Prostate gland (tissue), 2 donors: ENCODE results near the gene GRAMD1C.

Experiments
- CTCF ChIP-seq, 4 experiments: fragments of 200-600 bp in 2 of 4; fragments of 450-650 bp in 2 of 4; sonication (generic) in 2 of 4; IDR thresholded peaks; 1 replicate in 3 of 4; 2 replicates in 1 of 4; pipeline ENCODE4 v1.5.1; 2016 to 2019; ENCODE audit warnings: antibody characterized with exemption in 4 of 4, mild to moderate bottlenecking in 2 of 4, moderate library complexity in 2 of 4
- POLR2A ChIP-seq: fragments of 450-650 bp; IDR thresholded peaks from one replicate; pipeline ENCODE4 v1.6.1; 2016; ENCODE audit warnings: antibody characterized with exemption, mild to moderate bottlenecking
- POLR2AphosphoS5 ChIP-seq: sonication (generic); formaldehyde crosslinking; IDR thresholded peaks from one replicate; pipeline ENCODE4 v1.6.1; 2017; ENCODE audit warnings: antibody characterized with exemption

- TF ChIP-seq CTCF (IDR thresholded peaks at IDR 0.05): no peak
- TF ChIP-seq POLR2AphosphoS5: no peak
- TF ChIP-seq POLR2A: no peak
These were observed 147.0 kb downstream of the GRAMD1C start for GRCh38 chr3:113985541-113985940.
